ENCODE data around the gene SPRED3. TPM values are rescaled to one million over a fixed set of nuclear protein-coding genes. Genes with fewer than 3 reads are reported as not detected.
A peak's percentile ranks its signal among the peaks of the same experiment; 100 is the strongest.

The SPRED3 gene
- total and polyA plus RNA-seq, 2 of the 8 experiments (the other 6 are each of a cell fraction or from before 2014, with no cell fraction given), result 8.1 to 10.3 TPM

- Histone ChIP-seq H3K56ac (replicated peaks; ENCODE audit: insufficient read length, low read depth, low read length) (no peak overlapping the region), H3K79me1 (ENCODE audit: low read depth, low read length) (peaks cover 14% of the 10 kb centered on the region), H2AFZ (ENCODE audit: low read length) (no peak overlapping the region), H4K20me1 (replicated peaks in 1 of 2; ENCODE audit: control insufficient read depth in 1 of 2, insufficient read depth in 2 of 2, low read length in 2 of 2) (peaks cover 2 to 3% of the 10 kb centered on the region in 2 experiments), H2BK20ac (ENCODE audit: low read length) (no peak overlapping the region), H3K9ac (replicated peaks in 1 of 4; ENCODE audit: extremely low read depth in 1 of 4, low read depth in 3 of 4, low read length in 3 of 4) (peak overlapping the region in 1 of 4 experiments; percentile 97; a peak in 1 of 7 replicates), H3K23me2 (ENCODE audit: low read depth, low read length) (peaks cover 7% of the 10 kb centered on the region; the same call in 1 of the 2 replicates), H3K9me3 (ENCODE audit: insufficient read depth in 2 of 2, low read depth in 1 of 2, low read length in 1 of 2) (no peaks in the 10 kb centered on the region), H3K27ac (ENCODE audit: low read depth, low read length) (no peak overlapping the region), H4K8ac (ENCODE audit: extremely low read depth, insufficient read depth, low read length) (no peak overlapping the region), H3K4me1 (replicated peaks in 1 of 4; ENCODE audit: control insufficient read depth in 3 of 4, insufficient read depth in 4 of 4, low read length in 3 of 4) (peaks cover 0 to 6% (median 3%) of the 10 kb centered on the region in 4 experiments; a peak in 3 of 7 replicates), H3K14ac (ENCODE audit: insufficient read length) (no peak overlapping the region), H4K91ac (replicated peaks; ENCODE audit: insufficient read length, low read length) (no peak overlapping the region), H2AK5ac (ENCODE audit: low read depth, low read length) (no peak overlapping the region), H3K4ac (replicated peaks; ENCODE audit: insufficient read length, low read depth, low read length) (no peak overlapping the region), H3K18ac (ENCODE audit: extremely low read depth, low read length) (no peak overlapping the region), H2BK120ac (replicated peaks; ENCODE audit: low read depth, low read length) (no peak overlapping the region), H3K36me3 (ENCODE audit: control insufficient read depth in 2 of 4, insufficient read depth in 4 of 4, low read length in 3 of 4) (peaks cover under 1 to 6% (median 3%) of the 10 kb centered on the region in 4 experiments; a peak in 6 of 8 replicates), H2BK12ac (ENCODE audit: low read depth, low read length) (no peak overlapping the region), H3K4me3 (ENCODE audit: extremely low read depth in 1 of 4, insufficient read depth in 2 of 4, low read depth in 3 of 4, low read length in 4 of 4) (peak overlapping the region; percentile 85 to 96 (median 90); a peak in 6 of 8 replicates), H2BK15ac (ENCODE audit: low read length) (no peak overlapping the region), H3K23ac (ENCODE audit: insufficient read length) (no peak overlapping the region), H3K4me2 (ENCODE audit: insufficient read depth in 1 of 2, low read depth in 2 of 2, low read length in 2 of 2) (peak overlapping the region; percentile 73 to 100), H3K27me3 (replicated peaks in 1 of 4; ENCODE audit: control insufficient read depth in 3 of 4, extremely low read depth in 1 of 4, insufficient read depth in 3 of 4, low read length in 3 of 4) (no peaks in the 10 kb centered on the region), H3K79me2 (ENCODE audit: control insufficient read depth in 1 of 2, insufficient read depth in 2 of 2, low read length in 2 of 2) (peaks cover 0 to 22% of the 10 kb centered on the region in 2 experiments; a peak in 2 of 4 replicates), H2BK5ac (ENCODE audit: low read depth, low read length) (no peak overlapping the region), H4K5ac (ENCODE audit: insufficient read length, low read depth, low read length) (no peak overlapping the region)
- TF ChIP-seq CHD1 (IDR thresholded peaks at IDR 0.05; ENCODE audit: low read depth, low read length) (no peak), FOSL1 (IDR thresholded peaks at IDR 0.05; ENCODE audit: insufficient read depth, low read depth, low read length) (no peak)
- no peak for DNase-seq (ENCODE audit: low read depth in 1 of 2, low spot score in 2 of 2)
- no peak for FAIRE-seq
- WGBS, 2 experiments (ENCODE audit: extremely low coverage in 1 of 2, insufficient coverage in 1 of 2, insufficient read length in 1 of 2, insufficient replicate concordance in 2 of 2, low coverage in 1 of 2, low lambda C conversion rate in 2 of 2, missing lambda C conversion rate in 1 of 2), result 88% methylated on average over 5 of the region's 5 CpGs; no CpG with 5 or more reads in 1 of the 2 experiments
- CTCF ChIA-PET (ENCODE audit: partially characterized antibody), result interaction anchor here (0.6 to 5.7 kb wide), 7 partner anchors 9 to 522 kb away, joined by 3 to 37 read pairs (median 5); partner anchors contain the start of genes CATSPERG, FAM98C and KCNK6
- POLR2A ChIA-PET (ENCODE audit: partially characterized antibody), result interaction anchor here (0.9 to 3.8 kb wide), 7 partner anchors 8 to 131 kb away, joined by 3 to 35 read pairs (median 6); partner anchors contain the start of genes GGN, SPINT2 and SPRED3
These were observed 12.7 kb upstream of the SPRED3 start for GRCh38 chr19:38375748-38376147.
